ENCODE measurements around the gene BMP7. TPM values are rescaled to one million over a fixed set of nuclear protein-coding genes. Genes with fewer than 3 reads are reported as not detected.
"Not testable (repeated sequence)": the region's sequence is repeated elsewhere in the genome, so short reads cannot be mapped to it uniquely, and the experiment has no call there.

The BMP7 gene
- polyA plus RNA-seq, 3 donors: 91.0 to 105 (median 101) TPM

DNA sequence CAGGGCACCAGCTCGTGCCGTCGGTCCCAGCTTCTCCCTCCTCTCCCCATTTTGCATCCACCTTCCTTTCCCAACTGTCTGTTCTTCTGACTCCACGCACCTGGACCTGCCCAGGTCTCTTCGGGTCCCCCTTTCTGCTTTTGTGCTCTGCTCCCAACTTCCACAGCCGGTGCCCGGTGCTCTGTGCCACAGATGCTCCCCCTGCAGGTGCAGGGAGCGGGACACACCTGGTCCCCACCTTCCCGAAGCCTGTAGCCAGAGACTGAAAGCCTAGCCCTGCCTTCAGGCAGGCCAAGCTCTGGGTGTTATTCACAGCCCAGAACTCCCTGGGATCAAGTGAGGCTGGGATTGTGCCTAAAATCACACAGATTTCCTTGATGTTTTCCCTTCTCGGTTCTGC, 24.6 kb upstream of the BMP7 start:
- DNase-seq: no peak

DNA sequence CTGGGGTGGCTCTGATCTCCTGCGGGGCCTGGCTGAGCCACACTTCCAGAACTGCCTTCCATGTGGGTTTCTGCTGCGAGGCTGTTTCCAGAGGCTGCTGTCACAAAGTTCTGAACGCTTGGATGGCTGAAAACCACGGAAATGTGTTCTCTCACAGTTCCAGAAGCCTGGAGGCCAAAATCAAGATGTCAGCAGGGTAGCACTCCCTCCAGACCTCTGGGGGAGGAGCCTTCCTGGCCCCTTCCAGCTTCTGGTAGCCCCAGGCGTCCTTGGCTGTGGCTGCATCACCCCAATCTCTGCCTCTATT, 23.7 kb upstream of the BMP7 start:
- no peak for DNase-seq

DNA sequence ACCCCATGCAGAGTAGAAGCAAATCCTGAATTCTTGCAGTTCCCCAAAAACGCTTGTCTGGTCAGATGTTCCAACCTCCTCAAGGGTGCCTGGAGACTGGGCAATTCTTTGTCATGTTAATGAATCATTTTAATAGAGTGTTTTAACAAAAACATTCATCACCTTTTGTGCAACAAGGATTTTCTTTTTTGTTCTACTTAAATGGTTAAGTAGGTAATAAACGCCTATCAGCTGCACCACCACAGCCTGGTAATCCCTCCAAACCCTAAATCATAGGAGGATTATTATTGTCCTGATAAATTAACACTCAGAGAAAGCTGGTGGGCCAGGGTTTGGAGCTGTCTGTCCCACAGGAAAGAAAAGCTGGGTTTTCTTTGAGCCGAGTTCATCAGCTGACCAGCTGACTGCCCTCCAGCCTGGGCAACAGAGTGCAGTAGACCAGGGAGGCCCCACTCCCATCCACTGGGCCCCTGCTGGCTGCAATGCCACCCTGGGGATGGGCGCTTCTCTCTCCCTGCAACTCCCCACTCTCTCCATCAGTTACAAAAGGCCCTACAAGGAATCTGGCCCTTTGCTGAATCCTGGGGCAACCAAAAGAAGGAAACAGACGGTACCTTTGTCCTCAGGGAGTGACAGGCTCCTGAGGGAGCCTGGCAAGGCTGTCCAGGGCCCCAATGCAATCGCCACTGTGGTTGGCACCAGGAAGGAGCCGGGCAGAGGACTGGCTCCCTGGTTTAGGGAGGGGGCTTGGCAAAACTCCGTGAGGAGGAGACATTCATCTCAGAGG, 23.1 kb upstream of the BMP7 start:
- DNase-seq: no peak

DNA sequence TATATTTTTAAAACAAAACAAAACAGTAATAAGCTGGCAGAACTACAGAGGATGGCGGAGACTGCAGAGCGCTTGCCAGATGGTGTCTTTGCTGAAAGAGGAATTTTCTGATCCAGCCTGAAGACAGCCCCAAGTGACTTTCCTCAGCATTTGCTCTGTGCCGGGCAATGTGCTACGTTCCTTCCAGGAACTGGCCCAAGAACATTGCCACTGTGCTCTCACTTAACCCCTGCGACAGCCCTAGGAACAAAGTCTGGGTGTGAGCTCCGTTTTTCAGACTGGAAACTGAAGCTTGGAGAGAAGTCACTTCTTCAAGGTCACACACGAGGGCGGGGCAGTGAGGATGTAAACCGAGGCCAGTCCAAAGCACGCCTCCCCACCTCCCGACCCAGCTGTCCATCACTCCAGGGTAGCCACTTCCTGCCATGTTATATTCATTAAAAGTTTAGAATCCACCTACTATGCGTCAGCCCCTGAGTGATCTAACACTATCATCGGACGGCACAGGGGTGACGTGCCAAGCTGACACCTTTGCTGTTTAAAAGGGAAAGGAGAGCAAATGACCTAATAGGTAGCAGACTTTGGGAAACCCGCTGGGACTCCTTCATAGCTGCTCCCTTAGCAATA, 22.3 kb upstream of the BMP7 start:
- DNase-seq: no peak

DNA sequence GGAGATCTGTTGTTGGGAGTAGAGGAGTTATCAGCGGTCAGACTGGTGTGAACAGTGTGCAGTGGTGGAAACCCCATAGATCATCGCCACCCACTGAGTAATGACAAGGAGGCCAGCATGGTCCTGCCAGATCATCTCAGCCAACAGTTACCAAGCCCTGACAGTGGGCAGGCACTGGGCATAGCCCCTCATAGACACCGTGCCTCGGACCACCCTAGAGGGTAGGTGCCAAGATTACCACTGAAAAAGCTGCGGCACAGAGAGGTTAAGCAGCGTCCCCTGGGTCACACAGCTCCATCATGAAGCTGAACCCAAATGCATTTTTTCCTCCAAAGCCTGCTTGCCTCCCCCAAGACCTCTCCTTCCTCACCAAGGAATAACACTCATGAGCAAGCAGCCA, 21.5 kb upstream of the BMP7 start:
- no peak for DNase-seq

DNA sequence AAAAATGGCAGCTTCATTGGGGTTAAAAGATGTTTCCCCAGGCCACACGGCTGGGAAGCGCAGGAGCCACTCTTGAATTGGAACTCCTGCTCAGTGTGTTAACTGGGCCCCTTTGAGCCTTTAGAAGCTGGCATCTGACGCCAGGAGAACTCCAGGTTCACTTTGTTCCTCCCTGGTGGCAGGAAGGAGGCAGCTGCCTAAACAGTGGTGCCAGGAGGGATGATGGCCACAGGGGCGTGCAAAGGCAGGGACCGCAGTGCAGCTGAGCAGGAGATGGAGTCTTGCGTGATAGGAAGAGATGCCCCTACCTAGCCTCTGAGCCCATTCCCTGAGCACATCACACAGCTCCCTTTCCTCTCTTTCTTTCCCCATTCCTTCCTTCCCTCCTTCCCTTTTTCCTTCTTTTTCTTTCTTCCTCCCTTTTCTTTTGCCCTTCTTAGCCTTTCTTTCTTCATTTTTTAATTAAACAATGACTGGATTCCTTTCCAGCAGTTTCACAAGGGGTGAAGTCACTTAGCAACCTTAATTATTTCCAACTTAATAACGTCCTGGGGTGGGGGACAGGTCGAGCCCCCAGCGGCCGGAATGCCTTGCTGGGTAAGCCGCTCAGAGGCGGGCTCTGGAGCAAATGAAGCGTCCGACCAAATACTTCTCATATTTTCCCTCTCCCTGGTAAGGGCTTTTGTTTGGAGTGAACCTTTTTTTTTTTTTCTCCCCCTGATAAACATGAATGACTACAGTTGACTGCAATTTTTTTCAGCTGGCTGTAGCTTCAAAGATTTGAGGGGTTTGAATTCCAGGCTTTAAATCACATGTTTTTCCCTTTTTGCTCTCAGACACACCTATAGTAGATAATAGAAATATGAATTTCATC, 20.8 kb upstream of the BMP7 start:
- DNase-seq: no peak

DNA sequence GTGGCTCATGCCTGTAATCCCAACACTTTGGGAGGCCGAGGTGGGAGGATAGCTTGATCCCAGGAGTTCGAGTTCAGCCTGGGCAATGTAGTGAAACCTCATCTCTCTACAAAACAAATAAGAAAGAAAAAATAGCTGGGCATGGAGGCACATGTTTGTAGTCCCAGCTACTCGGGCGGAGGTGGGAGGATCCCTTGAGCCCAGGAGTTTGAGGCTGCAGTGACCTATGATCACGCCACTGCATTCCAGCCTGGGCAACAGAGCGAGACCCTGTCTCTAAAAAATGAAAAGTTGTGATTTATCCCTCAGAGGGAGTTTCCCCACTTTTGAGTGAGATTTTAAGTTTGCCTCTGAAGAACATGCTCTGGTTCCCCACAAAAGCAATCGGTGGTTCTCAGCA, 17.4 kb upstream of the BMP7 start:
- no peak for DNase-seq

DNA sequence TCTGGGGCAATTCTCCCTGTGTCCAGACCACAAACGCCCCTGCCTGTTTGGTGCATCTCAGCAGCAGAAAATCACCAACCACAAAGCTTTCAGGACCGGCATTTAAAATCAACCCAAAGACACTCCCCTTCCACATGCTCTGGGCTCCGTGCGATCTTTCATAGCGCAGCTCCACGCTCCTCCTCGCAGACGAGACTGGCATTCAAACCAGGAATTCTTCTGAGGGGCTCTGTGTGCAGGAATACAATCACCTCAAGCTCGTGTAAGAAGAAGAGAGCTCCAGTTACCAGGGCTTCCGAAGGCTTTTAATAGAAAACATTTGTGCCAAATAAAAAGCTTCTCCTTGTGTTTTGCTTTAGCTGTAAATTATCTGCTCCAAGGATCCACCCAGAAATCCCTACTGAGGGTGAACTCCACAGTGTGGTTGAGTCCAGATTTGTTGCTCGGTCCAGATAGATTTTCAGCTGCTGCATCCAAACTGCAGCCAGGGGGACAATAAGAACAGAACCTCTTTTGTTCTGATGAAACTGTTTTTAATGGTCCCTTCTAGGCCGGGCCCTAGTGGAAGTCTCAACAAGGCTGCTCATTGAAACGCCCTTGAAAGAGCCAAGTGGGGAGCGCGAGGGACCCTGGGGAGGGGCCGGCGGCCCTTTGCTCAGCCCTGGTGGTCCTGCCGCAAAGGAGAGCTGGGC, 16.4 kb upstream of the BMP7 start:
- DNase-seq: no peak

DNA sequence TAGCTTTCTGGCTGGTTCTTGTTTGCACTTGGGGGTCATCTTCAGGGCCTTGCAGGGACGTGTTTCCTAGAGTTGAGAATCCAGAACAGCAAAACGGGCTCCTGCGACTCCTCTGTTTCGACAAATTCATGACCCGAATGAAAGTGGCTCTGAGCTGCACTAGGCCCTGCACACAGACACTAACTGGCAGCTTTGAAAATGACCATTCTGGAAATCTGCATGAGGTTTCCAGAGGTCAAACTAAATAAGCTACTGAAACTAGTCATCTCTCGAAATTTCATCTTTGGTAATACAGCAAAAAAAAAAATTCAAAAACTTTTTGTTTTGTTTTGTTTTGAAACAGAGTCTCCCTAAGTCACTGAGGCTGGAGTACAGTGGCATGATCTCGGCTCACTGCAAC, 15.5 kb upstream of the BMP7 start:
- DNase-seq: no peak

DNA sequence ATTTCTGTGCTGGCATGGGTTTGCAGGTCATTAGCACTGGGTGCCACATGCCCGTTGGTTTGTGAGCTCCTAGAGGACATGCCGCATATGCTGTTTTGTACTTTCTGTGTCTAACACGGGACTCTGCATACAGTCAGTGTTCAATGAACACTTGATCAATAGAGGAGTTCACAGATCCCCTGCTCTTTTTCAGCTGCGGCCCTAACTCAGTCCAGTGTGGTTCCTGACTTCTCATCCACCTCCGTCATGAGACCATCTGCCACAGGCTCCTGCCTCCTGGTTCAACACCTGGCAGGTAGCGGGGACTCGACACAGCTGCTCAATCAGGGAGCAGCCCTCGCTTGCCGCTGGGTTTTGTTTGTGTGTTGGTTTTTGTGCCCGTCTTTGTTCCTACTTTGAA, 13.8 kb upstream of the BMP7 start:
- DNase-seq: no peak

DNA sequence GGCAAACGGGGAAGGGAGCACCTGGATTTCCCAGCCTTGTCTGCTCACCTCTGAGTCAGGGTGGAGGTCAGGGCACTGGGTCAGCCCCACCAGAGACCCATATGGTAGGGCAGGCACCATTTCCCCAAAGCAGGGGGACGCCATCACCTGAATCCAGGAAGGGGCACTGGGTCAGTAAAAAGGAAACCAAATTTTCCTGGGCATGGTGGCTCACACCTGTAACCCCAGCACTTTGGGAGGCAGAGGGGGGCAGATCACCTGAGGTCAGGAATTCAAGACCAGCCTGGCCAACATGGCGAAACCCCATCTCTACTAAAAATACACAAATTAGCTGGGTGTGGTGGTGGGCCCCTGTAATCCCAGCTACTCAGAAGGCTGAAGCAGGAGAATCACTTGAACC, 13.1 kb upstream of the BMP7 start:
- not testable (repeated sequence) for DNase-seq

DNA sequence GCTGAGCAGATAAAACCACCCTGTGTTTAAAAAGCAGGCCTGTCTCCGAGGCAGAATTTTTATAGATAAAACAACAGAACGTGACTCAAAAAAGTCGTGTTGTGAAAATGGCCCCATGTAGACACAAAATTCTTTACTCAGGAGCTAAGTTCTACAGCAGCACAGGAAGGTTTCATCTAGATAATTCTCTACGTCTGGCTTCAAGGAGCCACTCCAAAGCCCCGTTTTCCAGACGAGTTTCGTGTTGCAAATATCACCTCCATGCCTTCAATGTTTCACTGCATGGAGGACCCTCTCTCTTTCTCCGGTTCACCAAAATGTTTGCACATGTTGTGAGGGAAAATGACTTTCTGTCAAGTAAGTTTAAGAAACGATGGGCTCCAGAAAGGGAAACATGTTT, 12.0 kb upstream of the BMP7 start:
- no peak for DNase-seq

DNA sequence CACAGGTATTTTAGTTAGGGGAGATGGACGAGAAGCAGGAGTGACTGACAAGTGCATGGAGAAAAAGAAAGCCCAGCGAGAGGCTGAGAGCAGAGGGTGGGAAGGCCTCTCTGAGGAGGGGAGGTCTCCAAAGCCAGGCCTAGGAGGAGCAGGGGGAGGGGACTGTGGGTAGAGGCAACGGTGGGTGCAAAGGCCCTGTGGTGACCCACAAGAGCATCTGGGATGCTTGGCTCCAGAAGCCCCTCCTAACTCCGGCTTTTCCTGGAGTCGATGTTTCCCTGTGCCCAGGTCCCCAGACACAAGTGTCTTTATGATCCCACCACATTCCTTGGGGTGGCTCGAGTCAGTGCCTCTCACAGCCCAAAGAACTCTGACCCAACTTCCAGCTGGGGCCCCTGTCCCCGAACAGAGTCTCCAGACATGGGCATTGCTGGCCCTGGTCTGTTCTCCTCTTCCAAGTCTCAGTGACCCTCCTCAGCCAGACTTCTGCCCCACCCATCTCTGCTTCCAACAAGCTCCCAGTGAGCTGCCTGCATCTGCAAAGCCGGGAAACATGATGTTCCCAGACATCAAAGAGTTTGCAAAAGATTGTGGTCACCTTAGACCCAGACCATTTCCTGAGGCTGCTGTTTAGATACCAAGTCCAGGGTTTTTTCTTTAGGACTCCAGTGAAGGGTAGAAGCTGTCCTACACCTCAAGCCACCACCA, 11.1 kb upstream of the BMP7 start:
- DNase-seq: no peak

DNA sequence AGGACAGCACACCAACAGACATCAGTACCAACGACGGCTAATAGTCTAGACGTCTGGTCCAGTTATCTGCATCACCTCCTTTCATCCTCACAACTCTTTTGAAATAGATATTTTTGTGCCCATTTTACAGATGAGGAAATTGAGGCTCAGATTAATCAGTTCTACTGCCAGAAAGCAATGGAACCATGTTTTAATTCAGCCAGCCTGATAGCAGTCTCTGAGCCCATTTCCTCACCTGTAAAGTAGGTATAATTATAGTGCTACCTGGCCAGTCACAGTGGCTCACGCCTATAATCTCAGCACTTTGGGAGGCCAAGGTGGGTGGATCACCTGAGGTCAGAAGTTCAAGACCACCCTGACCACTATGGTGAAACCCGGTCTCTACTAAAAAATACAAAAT, 9.8 kb upstream of the BMP7 start:
- no peak for DNase-seq

DNA sequence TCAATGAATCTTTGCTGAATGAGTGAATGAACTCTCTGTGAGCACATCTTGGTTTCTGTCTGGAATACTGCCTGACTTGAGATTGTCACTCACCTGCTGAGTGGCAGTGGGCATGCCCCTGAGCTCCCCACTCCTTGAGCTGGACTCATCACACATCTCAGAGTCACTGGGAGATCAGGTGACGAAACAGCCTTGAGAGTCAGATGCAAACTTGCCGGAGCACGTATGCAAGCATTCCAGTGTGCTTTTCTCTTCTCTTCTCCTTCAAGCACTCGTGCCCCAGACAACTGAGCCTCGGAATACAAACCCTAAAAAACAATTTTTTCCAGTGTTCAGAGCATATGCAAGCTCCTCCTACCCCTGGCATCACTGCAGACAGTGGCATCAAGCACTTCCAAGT, 9.4 kb upstream of the BMP7 start:
- no peak for DNase-seq

DNA sequence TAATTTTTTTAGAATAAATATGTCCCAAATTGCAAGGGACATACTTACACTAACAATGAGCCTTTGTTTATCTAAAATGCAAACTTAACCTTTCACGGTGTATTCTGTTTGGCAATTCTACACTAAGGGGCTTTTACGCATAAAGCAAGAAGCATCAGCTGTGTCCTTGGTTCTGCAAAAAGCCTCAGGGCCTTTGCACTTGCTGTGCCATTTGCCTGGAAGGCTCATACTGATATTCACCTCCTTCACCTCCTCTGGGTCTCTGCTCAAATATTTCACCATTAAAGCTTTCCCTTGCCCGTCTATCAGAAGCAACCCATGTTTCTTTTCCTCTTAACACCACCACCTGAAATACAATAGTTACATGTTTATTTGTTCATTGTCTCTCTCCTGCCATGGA, 8.9 kb upstream of the BMP7 start:
- no peak for DNase-seq

DNA sequence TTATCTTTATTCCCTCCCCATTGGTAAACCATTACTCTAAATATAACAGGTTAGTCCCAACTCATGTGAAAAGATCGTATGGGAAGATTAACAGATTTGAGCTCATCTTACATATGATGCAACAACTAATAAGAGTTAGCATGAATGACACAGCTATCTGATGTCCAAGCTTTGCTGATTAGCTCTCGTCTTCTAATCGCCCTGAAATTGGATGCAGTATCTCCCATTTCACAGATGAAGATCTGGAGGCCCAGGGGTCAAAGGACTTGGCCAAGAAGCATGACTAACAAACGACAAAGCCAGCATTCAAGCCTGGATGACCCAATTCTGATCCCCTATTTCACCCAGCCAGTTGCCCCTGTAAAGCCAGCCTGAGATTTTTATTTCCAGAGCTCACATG, 8.4 kb upstream of the BMP7 start:
- no peak for DNase-seq

DNA sequence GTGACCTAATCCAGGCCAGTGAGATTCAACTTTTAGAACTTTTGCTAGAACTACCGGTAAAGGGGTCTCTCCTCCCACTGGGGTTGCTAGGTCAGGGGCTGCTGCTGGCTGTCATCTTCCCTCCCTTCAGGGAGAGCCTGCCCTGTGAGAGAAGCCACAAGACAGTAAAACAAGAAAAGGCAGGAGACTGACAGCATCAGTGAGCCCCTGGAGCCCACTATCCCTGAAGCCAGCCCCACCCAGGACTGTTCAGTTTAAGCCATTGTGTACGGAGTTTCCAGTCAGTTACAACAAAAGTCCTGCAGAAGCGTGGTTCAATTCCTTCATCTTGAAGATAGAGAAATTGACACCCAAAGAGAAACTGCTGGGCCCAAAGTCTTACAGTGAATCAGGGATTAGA, 7.9 kb upstream of the BMP7 start:
- DNase-seq: no peak

DNA sequence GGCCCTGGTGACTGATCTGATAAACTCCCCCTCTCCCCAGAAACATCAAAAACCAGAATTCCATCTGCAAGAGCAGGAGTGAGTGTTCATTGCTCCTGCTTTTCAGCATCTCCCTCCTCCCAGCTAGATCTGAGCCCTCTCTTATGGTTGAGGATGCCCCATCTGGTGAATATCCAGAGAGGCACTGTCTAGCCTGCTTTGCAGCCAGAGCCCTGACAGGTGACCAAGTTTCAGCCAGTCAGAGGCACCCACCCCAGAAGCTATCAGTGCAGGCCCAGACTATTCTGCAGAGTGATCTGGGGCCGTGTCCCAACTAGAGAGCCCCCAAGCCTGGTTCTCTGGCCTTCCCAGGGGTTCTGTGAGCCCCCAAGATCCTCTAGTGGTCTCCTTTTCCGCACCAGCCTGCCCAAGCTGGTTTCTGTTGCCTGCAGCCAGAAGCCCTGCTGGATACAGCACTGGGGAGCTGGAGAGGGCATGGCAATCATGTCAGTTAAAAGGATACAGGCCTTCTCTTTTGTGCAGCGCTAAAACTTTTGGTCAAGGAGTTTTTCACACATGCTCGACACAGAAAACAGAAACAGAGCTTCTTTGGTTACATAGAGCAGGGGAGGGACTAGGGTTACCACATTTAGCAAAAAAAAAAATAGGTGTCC, 6.6 kb upstream of the BMP7 start:
- no peak for DNase-seq

DNA sequence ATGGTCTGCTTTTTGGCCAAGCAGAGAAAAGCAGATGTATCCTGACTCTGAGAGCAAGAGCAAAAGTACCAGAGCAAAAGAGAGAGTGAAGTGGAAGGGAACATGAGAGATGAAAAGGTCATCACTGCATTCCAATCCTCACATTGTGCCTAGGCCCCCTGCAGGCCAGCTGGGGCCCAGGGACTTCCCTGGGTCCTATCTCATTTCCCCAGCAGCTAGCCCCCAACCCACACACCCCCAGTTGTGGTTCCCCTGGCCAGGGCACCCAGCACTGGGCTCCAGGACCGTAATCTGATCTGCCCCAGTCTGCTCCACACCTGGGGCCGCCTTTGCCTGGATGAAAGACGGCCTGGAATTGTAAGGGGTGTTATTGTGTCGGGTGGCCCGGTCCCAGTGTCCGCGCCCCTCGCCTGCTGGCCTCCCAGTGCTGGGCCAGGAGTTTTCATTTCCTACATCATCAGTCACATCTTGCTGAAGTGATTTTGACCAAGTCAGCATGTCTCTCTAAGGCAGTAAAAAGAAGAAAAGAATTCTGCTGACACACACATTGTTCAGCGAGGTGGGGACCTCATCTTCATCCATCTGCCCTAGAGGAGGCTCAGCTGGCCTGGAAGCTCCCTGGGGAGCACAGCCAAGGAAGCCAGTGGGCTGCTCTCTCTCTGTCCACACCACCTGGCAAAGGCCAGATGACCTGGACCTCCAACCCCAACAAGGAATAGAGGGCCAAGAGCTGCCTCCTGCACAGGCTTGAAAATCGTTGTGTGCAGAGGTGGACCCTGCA, 4.0 kb upstream of the BMP7 start:
- DNase-seq: no peak
